Sigmoid colon (tissue), 7 donors: ENCODE measurements around the gene COMMD1. TPM values are rescaled to one million over a fixed set of nuclear protein-coding genes. Genes with fewer than 3 reads are reported as not detected.

Experiments used
- DNase-seq: peaks from one replicate; pipeline ENCODE4 v3.0.0-alpha.2; 2019
- H3K27ac ChIP-seq, 4 donors: fragments of 200-600 bp; sonication (generic); one replicate each; pipeline ENCODE4 v1.5.1; 2016 to 2019; ENCODE audit warnings: mild to moderate bottlenecking in 1 of 4
- H3K27me3 ChIP-seq, 3 donors: fragments of 200-600 bp; sonication (generic); one replicate each; pipeline ENCODE4 v1.5.1; 2019; ENCODE audit warnings: mild to moderate bottlenecking in 1 of 3
- H3K36me3 ChIP-seq, 4 donors: fragments of 200-600 bp; sonication (generic); one replicate each; pipeline ENCODE4 v1.5.1; 2016 to 2019
- H3K4me1 ChIP-seq, 4 donors: fragments of 200-600 bp; sonication (generic); one replicate each; pipeline ENCODE4 v1.5.1; 2017 to 2019
- H3K4me3 ChIP-seq, 4 donors: fragments of 200-600 bp; sonication (generic); one replicate each; pipeline ENCODE4 v1.5.1; 2017 to 2019; ENCODE audit warnings: mild to moderate bottlenecking in 2 of 4, moderate library complexity in 1 of 4
- H3K9me3 ChIP-seq, 4 donors: fragments of 200-600 bp in 3 of 4; sonication (generic) in 3 of 4; one replicate each; pipeline versions ENCODE4 v1.5.1 to v1.6.1; 2013 to 2019
- CTCF ChIP-seq, 4 experiments: fragments of 450-650 bp in 3 of 4; fragments of 200-600 bp in 1 of 4; IDR thresholded peaks; one replicate each; pipeline ENCODE4 v1.5.1; 2016 to 2019; ENCODE audit warnings: antibody characterized with exemption in 4 of 4, mild to moderate bottlenecking in 3 of 4, moderate library complexity in 2 of 4
- EP300 ChIP-seq, 4 donors: sonication (generic); formaldehyde crosslinking; IDR thresholded peaks; one replicate each; pipeline ENCODE4 v1.6.1; 2017; ENCODE audit warnings: antibody characterized with exemption in 4 of 4
- POLR2A ChIP-seq, 2 donors: fragments of 450-650 bp; IDR thresholded peaks; one replicate each; pipeline ENCODE4 v1.6.1; 2016; ENCODE audit warnings: antibody characterized with exemption in 2 of 2, mild to moderate bottlenecking in 2 of 2, moderate library complexity in 2 of 2
- POLR2AphosphoS5 ChIP-seq, 4 donors: sonication (generic); formaldehyde crosslinking; IDR thresholded peaks; one replicate each; pipeline ENCODE4 v1.6.1; 2017; ENCODE audit warnings: antibody characterized with exemption in 4 of 4
- WGBS, 2 donors: extraction: QIAGEN DNeasy Blood & Tissue Kit; methylation state at CpG; one replicate each; pipeline ENCODE4 v1.1.7; 2013; 5-methylcytosine and 5-hydroxymethylcytosine counted together
- intact Hi-C: fragments of 100-400 bp; cut with DNase I; formaldehyde crosslinking; loops from one replicate; pipeline ENCODE4 v1.15.1; 2023
- polyA plus RNA-seq, 3 donors: library from polyadenylated mRNA; stranded (reverse); fragments of 200-250 nt; gene quantifications; one replicate each; pipeline ENCODE4 v1.2.3, GENCODE V29; 2013
- total RNA-seq, 4 donors: library from RNA; depleted of rRNA; stranded (reverse); fragments of >200 nt; gene quantifications; one replicate each; pipeline ENCODE4 v1.1.0, GENCODE V29; 2016
- donor health status: healthy with polysubstance abuse.
- donor health status: Bipolar disorder and iron deficiency.
- donor health status: healthy.

Gene COMMD1
- total and polyA plus RNA-seq, 7 donors, result 27.2 to 59.2 (median 50.6) TPM

GRCh38 chr2:62150597-62151305 lies 245.3 kb downstream of the COMMD1 start:
- H3K27me3 ChIP-seq, result no peaks in the 10 kb centered on the region
- no peak overlapping the region for H3K4me3 ChIP-seq
- TF ChIP-seq POLR2A (IDR thresholded peaks at IDR 0.05), result no peak
- no peak for TF ChIP-seq CTCF (IDR thresholded peaks at IDR 0.05)
- no peak for TF ChIP-seq EP300 (IDR thresholded peaks at IDR 0.05)
- H3K36me3 ChIP-seq, result no peaks in the 10 kb centered on the region
- intact Hi-C loops, result no loop called here
- no peak overlapping the region for H3K27ac ChIP-seq
- 83 to 85% methylated on average over 6 of the region's 6 CpGs for WGBS, 2 donors
- no peaks in the 10 kb centered on the region for H3K4me1 ChIP-seq
- H3K9me3 ChIP-seq, result no peaks in the 10 kb centered on the region
- no peak for DNase-seq

- Histone ChIP-seq H3K36me3 (no peaks in the 10 kb centered on the region), H3K4me1 (no peaks in the 10 kb centered on the region), H3K27me3 (no peaks in the 10 kb centered on the region), H3K4me3 (no peak overlapping the region), H3K9me3 (no peaks in the 10 kb centered on the region), H3K27ac (no peak overlapping the region)
- WGBS, 2 donors, result 86 to 95% methylated on average over 4 of the region's 4 CpGs
- TF ChIP-seq EP300 (IDR thresholded peaks at IDR 0.05), result no peak
- TF ChIP-seq CTCF (IDR thresholded peaks at IDR 0.05), result no peak
- TF ChIP-seq POLR2A (IDR thresholded peaks at IDR 0.05), result no peak
- no peak for TF ChIP-seq POLR2AphosphoS5 (IDR thresholded peaks at IDR 0.05)
- intact Hi-C loops, result no loop called here
- no peak for DNase-seq
Measured at GRCh38 chr2:62151306-62151638, 245.8 kb downstream of the COMMD1 start.

- 89 to 93% methylated on average over 3 of the region's 3 CpGs for WGBS, 2 donors
- Histone ChIP-seq H3K27ac (no peak overlapping the region), H3K27me3 (no peaks in the 10 kb centered on the region), H3K4me3 (no peak overlapping the region), H3K9me3 (no peaks in the 10 kb centered on the region), H3K4me1 (no peaks in the 10 kb centered on the region), H3K36me3 (no peaks in the 10 kb centered on the region)
- no peak for DNase-seq
- no peak for TF ChIP-seq EP300 (IDR thresholded peaks at IDR 0.05)
- TF ChIP-seq CTCF (IDR thresholded peaks at IDR 0.05), result no peak
- no peak for TF ChIP-seq POLR2AphosphoS5 (IDR thresholded peaks at IDR 0.05)
- no peak for TF ChIP-seq POLR2A (IDR thresholded peaks at IDR 0.05)
- intact Hi-C loops, result no loop called here
Measured at GRCh38 chr2:62152000-62152399, 246.5 kb downstream of the COMMD1 start.

- H3K27me3 ChIP-seq, result no peaks in the 10 kb centered on the region
- H3K4me1 ChIP-seq, result no peaks in the 10 kb centered on the region
- no peak overlapping the region for H3K4me3 ChIP-seq
- DNase-seq, result no peak
- TF ChIP-seq CTCF (IDR thresholded peaks at IDR 0.05) (no peak), POLR2A (IDR thresholded peaks at IDR 0.05) (no peak), POLR2AphosphoS5 (IDR thresholded peaks at IDR 0.05) (no peak), EP300 (IDR thresholded peaks at IDR 0.05) (no peak)
- H3K9me3 ChIP-seq, result no peaks in the 10 kb centered on the region
- 82 to 94% methylated on average over 6 of the region's 6 CpGs for WGBS, 2 donors
- H3K36me3 ChIP-seq, result no peaks in the 10 kb centered on the region
- intact Hi-C loops, result no loop called here
- no peak overlapping the region for H3K27ac ChIP-seq
Measured at GRCh38 chr2:62156861-62157496, 251.5 kb downstream of the COMMD1 start.
